HepG2 (cell line): ENCODE data around the gene PDIA5. TPM values are rescaled to one million over a fixed set of nuclear protein-coding genes. Genes with fewer than 3 reads are reported as not detected.

Experiments used
- EZH2 ChIP-seq: conservative IDR thresholded peaks from 2 replicates; pipeline ENCODE4 v1.6.1; 2012; ENCODE audit warnings: mild to moderate bottlenecking, low read depth, low read length, moderate library complexity
- HOXA9 ChIP-seq: sonication (generic); formaldehyde crosslinking; IDR thresholded peaks from 2 replicates; pipeline ENCODE4 v1.8.1; 2022; ENCODE audit warnings: missing genetic modification reagents, mild to moderate bottlenecking, moderate library complexity, borderline replicate concordance
- SETDB1 ChIP-seq: sonication (generic); formaldehyde crosslinking; IDR thresholded peaks from 2 replicates; pipeline ENCODE4 v1.5.1; 2020; ENCODE audit warnings: missing genetic modification reagents, mild to moderate bottlenecking, borderline replicate concordance
- SOX6 ChIP-seq, 2 experiments: fragments of 450-650 bp in 1 of 2; sonication (generic) in 1 of 2; formaldehyde crosslinking in 1 of 2; IDR thresholded peaks; 2 replicates each; pipeline versions ENCODE4 v1.4.0 to v1.6.1; 2017 to 2020; ENCODE audit warnings: antibody characterized with exemption in 1 of 2, mild to moderate bottlenecking in 1 of 2, missing genetic modification reagents in 1 of 2
- TBX2 ChIP-seq: sonication (generic); formaldehyde crosslinking; IDR thresholded peaks from 2 replicates; pipeline ENCODE4 v1.5.0; 2020; ENCODE audit warnings: missing genetic modification reagents, mild to moderate bottlenecking, borderline replicate concordance
- TMF1 ChIP-seq: sonication (generic); formaldehyde crosslinking; IDR thresholded peaks from 2 replicates; pipeline ENCODE4 v1.8.1; 2022; ENCODE audit warnings: low read depth, missing genetic modification reagents
- ZBTB4 ChIP-seq: sonication (generic); formaldehyde crosslinking; IDR thresholded peaks from 2 replicates; pipeline ENCODE4 v1.4.0; 2020; ENCODE audit warnings: missing genetic modification reagents, mild to moderate bottlenecking, borderline replicate concordance
- ZFAT ChIP-seq: sonication (generic); formaldehyde crosslinking; conservative IDR thresholded peaks from 2 replicates; pipeline ENCODE4 v1.8.1; 2023; ENCODE audit warnings: missing genetic modification reagents, inconsistent platforms
- ZNF513 ChIP-seq: sonication (generic); formaldehyde crosslinking; conservative IDR thresholded peaks from 2 replicates; pipeline ENCODE4 v1.5.0; 2020; ENCODE audit warnings: missing genetic modification reagents
- ZNF609 ChIP-seq: sonication (generic); formaldehyde crosslinking; IDR thresholded peaks from 2 replicates; pipeline ENCODE4 v1.4.0; 2020; ENCODE audit warnings: mild to moderate bottlenecking, missing genetic modification reagents, borderline replicate concordance
- ZNF672 ChIP-seq: sonication (generic); formaldehyde crosslinking; IDR thresholded peaks from 2 replicates; pipeline ENCODE4 v1.8.1; 2022; ENCODE audit warnings: missing genetic modification reagents
- ZSCAN25 ChIP-seq: sonication (generic); formaldehyde crosslinking; IDR thresholded peaks from 2 replicates; pipeline ENCODE4 v1.8.0; 2022; ENCODE audit warnings: mild to moderate bottlenecking, missing genetic modification reagents
- polyA plus RNA-seq, 8 experiments: library from polyadenylated mRNA; depleted of rRNA in 3 of 8; stranded (reverse) in 7 of 8; unstranded in 1 of 8; fragments of >200 nt; fragmentation: Illumina TruSeq in 4 of 8; extraction: Trizol in 4 of 8; gene quantifications; 2 replicates each; pipeline versions ENCODE4 v1.2.1 to v1.2.3, GENCODE V29; 2011 to 2016; ENCODE audit warnings: low read depth in 4 of 8, missing spikeins in 1 of 8, mixed read lengths in 1 of 8; ENCODE audit not compliant: insufficient read depth in 1 of 8
- total RNA-seq, 5 experiments: library from RNA; depleted of rRNA; stranded (reverse); fragments of >200 nt; fragmentation: Illumina TruSeq; extraction: Trizol; gene quantifications; 2 replicates each; pipeline ENCODE4 v1.2.3, GENCODE V29; 2016; ENCODE audit warnings: low read depth in 1 of 5
- TF ChIP-seq, protein P1 (sequence below): sonication (generic); formaldehyde crosslinking; conservative IDR thresholded peaks from 2 replicates; pipeline ENCODE4 v1.4.0; 2020; ENCODE audit warnings: missing genetic modification reagents
- TF ChIP-seq, protein P2 (sequence below): IDR thresholded peaks from 2 replicates; pipeline ENCODE4 v1.6.1; 2016; ENCODE audit warnings: low read depth, borderline replicate concordance

PDIA5 gene
- total and polyA plus RNA-seq, 2 of the 13 experiments (the other 11 are each of a cell fraction or from before 2014, with no cell fraction given), result 51.3 to 74.3 TPM

DNA sequence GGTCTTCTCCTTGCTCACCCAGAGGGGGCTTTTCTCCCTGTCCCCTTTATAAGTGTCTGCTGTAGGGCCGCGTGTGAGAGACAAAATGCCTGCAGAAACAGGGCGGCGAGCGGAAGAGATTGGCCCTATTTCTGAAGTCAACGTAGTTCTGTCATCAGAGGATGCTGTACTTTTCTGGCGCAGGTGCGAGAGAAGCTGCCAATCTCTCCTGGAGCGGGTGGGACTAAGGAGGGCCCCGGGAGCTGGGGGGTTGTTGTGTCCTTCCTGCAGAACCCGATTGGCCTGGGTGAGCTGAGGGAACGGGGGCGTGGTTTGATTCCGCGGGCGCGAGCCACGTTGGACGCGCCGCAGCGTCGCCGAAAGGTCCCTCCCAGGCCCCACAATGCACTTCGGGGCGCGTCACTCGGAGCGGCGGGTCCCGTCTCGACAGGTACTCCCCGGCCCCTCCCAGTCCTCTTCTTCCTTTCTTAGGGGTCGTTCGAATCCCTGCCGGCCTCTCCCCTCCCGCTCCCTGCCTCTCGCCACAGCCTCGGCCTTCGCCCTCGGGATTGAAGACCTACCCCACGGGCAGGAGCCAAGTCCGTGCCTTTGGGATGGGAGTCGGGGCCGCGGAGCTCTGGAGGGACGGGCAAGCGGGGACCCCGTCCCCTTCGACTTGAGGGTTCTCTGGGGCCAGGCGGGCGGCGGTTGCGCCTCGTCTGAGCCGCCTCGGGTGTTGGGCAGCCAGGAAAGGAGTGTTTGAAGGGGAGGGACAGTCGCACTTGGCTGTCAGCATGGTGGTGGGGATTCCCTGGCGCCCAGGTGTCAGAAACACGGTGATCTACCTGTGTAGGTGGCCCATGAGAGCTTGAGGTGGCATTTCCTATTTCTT lies 135.0 kb downstream of the PDIA5 start, which contains the start of gene SEC22A (continued):
- TF ChIP-seq EZH2, result no peak
- no peak for TF ChIP-seq ZBTB4
- TF ChIP-seq ZFAT (CRISPR knock-in tag), result no peak
- TF ChIP-seq SETDB1 (CRISPR knock-in tag), result no peak
- no peak for TF ChIP-seq TBX2 (CRISPR knock-in tag)
- TF ChIP-seq, protein P1, sequence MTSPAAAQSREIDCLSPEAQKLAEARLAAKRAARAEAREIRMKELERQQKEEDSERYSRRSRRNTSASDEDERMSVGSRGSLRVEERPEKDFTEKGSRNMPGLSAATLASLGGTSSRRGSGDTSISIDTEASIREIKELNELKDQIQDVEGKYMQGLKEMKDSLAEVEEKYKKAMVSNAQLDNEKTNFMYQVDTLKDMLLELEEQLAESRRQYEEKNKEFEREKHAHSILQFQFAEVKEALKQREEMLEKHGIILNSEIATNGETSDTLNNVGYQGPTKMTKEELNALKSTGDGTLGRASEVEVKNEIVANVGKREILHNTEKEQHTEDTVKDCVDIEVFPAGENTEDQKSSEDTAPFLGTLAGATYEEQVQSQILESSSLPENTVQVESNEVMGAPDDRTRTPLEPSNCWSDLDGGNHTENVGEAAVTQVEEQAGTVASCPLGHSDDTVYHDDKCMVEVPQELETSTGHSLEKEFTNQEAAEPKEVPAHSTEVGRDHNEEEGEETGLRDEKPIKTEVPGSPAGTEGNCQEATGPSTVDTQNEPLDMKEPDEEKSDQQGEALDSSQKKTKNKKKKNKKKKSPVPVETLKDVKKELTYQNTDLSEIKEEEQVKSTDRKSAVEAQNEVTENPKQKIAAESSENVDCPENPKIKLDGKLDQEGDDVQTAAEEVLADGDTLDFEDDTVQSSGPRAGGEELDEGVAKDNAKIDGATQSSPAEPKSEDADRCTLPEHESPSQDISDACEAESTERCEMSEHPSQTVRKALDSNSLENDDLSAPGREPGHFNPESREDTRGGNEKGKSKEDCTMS, result no peak
- no peak for TF ChIP-seq HOXA9 (CRISPR knock-in tag)
- no peak for TF ChIP-seq TMF1 (CRISPR knock-in tag)
- TF ChIP-seq, protein P2, sequence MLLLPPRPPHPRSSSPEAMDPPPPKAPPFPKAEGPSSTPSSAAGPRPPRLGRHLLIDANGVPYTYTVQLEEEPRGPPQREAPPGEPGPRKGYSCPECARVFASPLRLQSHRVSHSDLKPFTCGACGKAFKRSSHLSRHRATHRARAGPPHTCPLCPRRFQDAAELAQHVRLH, result peak; percentile 55; the same call in 1 of the 2 replicates
- no peak for TF ChIP-seq ZNF513
- TF ChIP-seq SOX6 (IDR thresholded peaks at IDR 0.05), result no peak
- no peak for TF ChIP-seq SOX6 (CRISPR knock-in tag; IDR thresholded peaks at IDR 0.05)
- no peak for TF ChIP-seq ZNF672
- TF ChIP-seq ZNF609 (CRISPR knock-in tag), result peak; percentile 29; the same call in 1 of the 2 replicates
- TF ChIP-seq ZSCAN25 (CRISPR knock-in tag), result no peak
